Esophagus muscularis mucosa (tissue), 4 donors: ENCODE measurements around the gene VAPB. TPM values are rescaled to one million over a fixed set of nuclear protein-coding genes. Genes with fewer than 3 reads are reported as not detected.

Experiments used
- DNase-seq: peaks from one replicate; pipeline ENCODE4 v3.0.0-alpha.2; 2017; ENCODE audit errors: extremely low spot score
- H3K27ac ChIP-seq, 4 donors: fragments of 200-600 bp; sonication (generic); replicated peaks in 1 of 4; 1 replicate in 3 of 4; 2 replicates in 1 of 4; pipeline ENCODE4 v1.5.1; 2016 to 2019; ENCODE audit warnings: mild to moderate bottlenecking in 1 of 4
- H3K27me3 ChIP-seq, 4 donors: fragments of 200-600 bp; sonication (generic); one replicate each; pipeline versions ENCODE4 v1.5.1 to v1.6.0; 2016 to 2019
- H3K36me3 ChIP-seq, 4 donors: fragments of 200-600 bp; sonication (generic); one replicate each; pipeline ENCODE4 v1.5.1; 2016 to 2019
- H3K4me1 ChIP-seq, 4 donors: fragments of 200-600 bp; sonication (generic); one replicate each; pipeline ENCODE4 v1.5.1; 2016 to 2019
- H3K4me3 ChIP-seq, 4 donors: fragments of 200-600 bp; sonication (generic); 1 replicate in 2 of 4; 2 replicates in 2 of 4; pipeline ENCODE4 v1.5.1; 2016 to 2019; ENCODE audit warnings: mild to moderate bottlenecking in 4 of 4, moderate library complexity in 1 of 4
- H3K9me3 ChIP-seq, 4 donors: fragments of 200-600 bp; sonication (generic); 1 replicate in 3 of 4; 2 replicates in 1 of 4; pipeline ENCODE4 v1.5.1; 2016 to 2019
- EP300 ChIP-seq: sonication (generic); formaldehyde crosslinking; IDR thresholded peaks from one replicate; pipeline ENCODE4 v1.6.1; 2017; ENCODE audit warnings: antibody characterized with exemption
- POLR2A ChIP-seq: fragments of 450-650 bp; IDR thresholded peaks from one replicate; pipeline ENCODE4 v1.6.1; 2017; ENCODE audit warnings: antibody characterized with exemption, moderate library complexity, mild to moderate bottlenecking, low read depth
- POLR2AphosphoS5 ChIP-seq, 2 donors: sonication (generic); formaldehyde crosslinking; IDR thresholded peaks; one replicate each; pipeline ENCODE4 v1.6.1; 2017; ENCODE audit warnings: antibody characterized with exemption in 2 of 2
- WGBS: methylation state at CpG from one replicate; pipeline ENCODE4 v1.1.5; 2018; 5-methylcytosine and 5-hydroxymethylcytosine counted together
- intact Hi-C: fragments of 100-400 bp; cut with DNase I; formaldehyde crosslinking; loops from one replicate; pipeline ENCODE4 v1.15.1; 2023
- total RNA-seq, 4 donors: library from RNA; depleted of rRNA; stranded (reverse); fragments of >200 nt; gene quantifications; one replicate each; pipeline versions ENCODE4 v1.1.0 to v1.2.1, GENCODE V29; 2016
- TF ChIP-seq, protein P1 (sequence below), 3 experiments: fragments of 200-600 bp in 2 of 3; fragments of 450-650 bp in 1 of 3; sonication (generic) in 2 of 3; IDR thresholded peaks; one replicate each; pipeline ENCODE4 v1.5.1; 2017 to 2019; ENCODE audit warnings: antibody characterized with exemption in 3 of 3, mild to moderate bottlenecking in 2 of 3, moderate library complexity in 1 of 3

VAPB gene
- total RNA-seq, 4 donors from 2014 or later = 24.9 to 39.0 (median 28.3) TPM

- WGBS = 91% methylated on average over 2 of the region's 2 CpGs
- TF ChIP-seq, protein P1, sequence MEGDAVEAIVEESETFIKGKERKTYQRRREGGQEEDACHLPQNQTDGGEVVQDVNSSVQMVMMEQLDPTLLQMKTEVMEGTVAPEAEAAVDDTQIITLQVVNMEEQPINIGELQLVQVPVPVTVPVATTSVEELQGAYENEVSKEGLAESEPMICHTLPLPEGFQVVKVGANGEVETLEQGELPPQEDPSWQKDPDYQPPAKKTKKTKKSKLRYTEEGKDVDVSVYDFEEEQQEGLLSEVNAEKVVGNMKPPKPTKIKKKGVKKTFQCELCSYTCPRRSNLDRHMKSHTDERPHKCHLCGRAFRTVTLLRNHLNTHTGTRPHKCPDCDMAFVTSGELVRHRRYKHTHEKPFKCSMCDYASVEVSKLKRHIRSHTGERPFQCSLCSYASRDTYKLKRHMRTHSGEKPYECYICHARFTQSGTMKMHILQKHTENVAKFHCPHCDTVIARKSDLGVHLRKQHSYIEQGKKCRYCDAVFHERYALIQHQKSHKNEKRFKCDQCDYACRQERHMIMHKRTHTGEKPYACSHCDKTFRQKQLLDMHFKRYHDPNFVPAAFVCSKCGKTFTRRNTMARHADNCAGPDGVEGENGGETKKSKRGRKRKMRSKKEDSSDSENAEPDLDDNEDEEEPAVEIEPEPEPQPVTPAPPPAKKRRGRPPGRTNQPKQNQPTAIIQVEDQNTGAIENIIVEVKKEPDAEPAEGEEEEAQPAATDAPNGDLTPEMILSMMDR (IDR thresholded peaks at IDR 0.05) = no peak
- no peak for TF ChIP-seq POLR2A
- no peak for TF ChIP-seq POLR2AphosphoS5 (IDR thresholded peaks at IDR 0.05)
- no peak for TF ChIP-seq EP300
- H3K9me3 ChIP-seq = no peaks in the 10 kb centered on the region
Observed at GRCh38 chr20:58416835-58417234, 27.8 kb downstream of the VAPB start.

DNA sequence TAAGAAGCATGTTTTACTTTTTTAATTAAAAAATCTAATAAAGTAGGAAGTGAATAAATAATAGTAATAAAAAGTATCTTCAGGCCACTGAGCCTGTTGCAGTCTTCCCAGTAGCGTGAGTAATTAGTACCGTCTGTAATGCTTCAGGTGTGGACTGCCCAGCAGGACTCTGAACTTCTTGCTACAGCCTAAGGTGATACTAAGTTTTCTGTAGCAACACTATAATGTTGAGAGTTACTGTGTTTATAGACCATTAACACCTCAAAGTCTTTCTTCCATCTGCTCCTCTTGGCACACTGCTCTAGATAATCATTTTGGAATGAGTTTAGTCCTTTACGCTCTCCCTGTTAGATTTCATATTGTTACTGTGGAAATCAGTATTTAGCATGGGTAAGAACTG lies 28.4 kb downstream of the VAPB start:
- H3K27me3 ChIP-seq = no peaks in the 10 kb centered on the region
- intact Hi-C loops = no loop called here
- TF ChIP-seq POLR2A (no peak), EP300 (no peak), POLR2AphosphoS5 (IDR thresholded peaks at IDR 0.05) (no peak)
- TF ChIP-seq, protein P1 (IDR thresholded peaks at IDR 0.05) = no peak
- WGBS = 96% methylated on average over 3 of the region's 3 CpGs
- no peak for DNase-seq
- peaks cover 3 to 41% (median 21%) of the 10 kb centered on the region in 4 donors for H3K36me3 ChIP-seq
- H3K4me1 ChIP-seq = peaks cover 6 to 31% (median 27%) of the 10 kb centered on the region in 4 donors
- no peaks in the 10 kb centered on the region for H3K9me3 ChIP-seq
- H3K27ac ChIP-seq = no peak overlapping the region
- no peak overlapping the region for H3K4me3 ChIP-seq

More at GRCh38 chr20:58416835-58417234, 27.8 kb downstream of the VAPB start:
- Histone ChIP-seq H3K4me1 (peaks cover 6 to 31% (median 29%) of the 10 kb centered on the region in 4 donors), H3K4me3 (no peak overlapping the region), H3K36me3 (peaks cover 3 to 38% (median 21%) of the 10 kb centered on the region in 4 donors), H3K27ac (no peak overlapping the region), H3K27me3 (no peaks in the 10 kb centered on the region)
- intact Hi-C loops = no loop called here
- no peak for DNase-seq

- Histone ChIP-seq H3K9me3 (no peaks in the 10 kb centered on the region), H3K36me3 (peaks cover 3 to 44% (median 21%) of the 10 kb centered on the region in 4 donors), H3K27ac (no peak overlapping the region), H3K4me3 (no peak overlapping the region), H3K27me3 (no peaks in the 10 kb centered on the region), H3K4me1 (peaks cover 6 to 30% (median 27%) of the 10 kb centered on the region in 4 donors)
- no peak for DNase-seq
- intact Hi-C loops = no loop called here
- TF ChIP-seq, protein P1 (IDR thresholded peaks at IDR 0.05) = no peak
- no peak for TF ChIP-seq POLR2A
- no peak for TF ChIP-seq POLR2AphosphoS5 (IDR thresholded peaks at IDR 0.05)
- TF ChIP-seq EP300 = no peak
- 62% methylated on average over 5 of the region's 5 CpGs for WGBS
Observed at GRCh38 chr20:58418949-58419748, 30.1 kb downstream of the VAPB start.

DNA sequence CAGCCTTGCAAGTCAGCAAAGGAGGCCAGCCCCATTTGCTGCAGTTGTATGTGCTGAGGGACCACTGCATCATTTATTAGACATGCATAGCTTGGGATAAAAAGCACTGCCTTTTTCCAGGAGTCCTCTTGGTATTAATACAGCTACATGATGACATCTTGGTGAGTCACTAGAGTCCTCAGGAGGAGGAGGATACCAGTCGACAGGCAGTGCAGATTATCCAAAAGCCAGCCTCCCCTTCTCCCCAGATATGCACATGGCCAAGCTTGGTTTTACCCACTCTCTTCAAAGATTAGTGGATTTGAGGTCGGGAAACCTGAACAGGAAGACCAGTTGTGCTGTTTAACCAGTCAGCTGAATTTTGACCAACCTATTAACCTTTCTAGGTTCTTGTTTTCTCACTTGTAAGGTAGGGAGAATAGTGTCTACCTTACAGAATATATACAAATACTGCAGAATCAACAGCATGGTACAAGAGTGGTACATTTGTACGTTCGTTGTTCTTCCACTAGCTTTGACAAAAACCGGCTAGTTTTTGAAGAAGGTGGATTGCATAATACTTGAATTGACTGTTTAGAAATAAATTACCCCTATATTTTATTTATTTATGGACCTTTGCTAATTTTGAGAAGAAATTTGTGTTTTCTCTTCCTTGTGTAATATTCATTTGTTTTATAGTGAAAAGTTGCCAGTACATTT lies 31.9 kb downstream of the VAPB start:
- TF ChIP-seq POLR2AphosphoS5 (IDR thresholded peaks at IDR 0.05) = no peak
- TF ChIP-seq EP300 = no peak
- no peak for TF ChIP-seq POLR2A
- TF ChIP-seq, protein P1 (IDR thresholded peaks at IDR 0.05) = no peak

More for the DNA sequence above, 31.9 kb downstream of the VAPB start:
- Histone ChIP-seq H3K4me1 (peaks cover 6 to 21% (median 15%) of the 10 kb centered on the region in 4 donors), H3K9me3 (no peaks in the 10 kb centered on the region), H3K4me3 (no peak overlapping the region), H3K36me3 (peaks cover 3 to 44% (median 21%) of the 10 kb centered on the region in 4 donors), H3K27ac (no peak overlapping the region), H3K27me3 (no peaks in the 10 kb centered on the region)
- intact Hi-C loops = no loop called here
- 90% methylated on average over 5 of the region's 5 CpGs for WGBS
- no peak for DNase-seq
